OCI-LY3 (cell line): ENCODE results near the gene FGR.

Experiments used
- EZH2phosphoT487 ChIP-seq: fragments of 200-600 bp; shearing (Covaris generic); IDR thresholded peaks from 2 replicates; pipeline ENCODE4 v1.6.1; 2018; ENCODE audit warnings: antibody characterized with exemption, mixed run types, low read depth
- TF ChIP-seq, protein P1 (sequence below): fragments of 200-600, 300-600 bp; sonication (generic); IDR thresholded peaks from 2 replicates; pipeline ENCODE4 v1.5.1; 2014; ENCODE audit warnings: antibody characterized with exemption, low read length, low read depth

- TF ChIP-seq, protein P1, sequence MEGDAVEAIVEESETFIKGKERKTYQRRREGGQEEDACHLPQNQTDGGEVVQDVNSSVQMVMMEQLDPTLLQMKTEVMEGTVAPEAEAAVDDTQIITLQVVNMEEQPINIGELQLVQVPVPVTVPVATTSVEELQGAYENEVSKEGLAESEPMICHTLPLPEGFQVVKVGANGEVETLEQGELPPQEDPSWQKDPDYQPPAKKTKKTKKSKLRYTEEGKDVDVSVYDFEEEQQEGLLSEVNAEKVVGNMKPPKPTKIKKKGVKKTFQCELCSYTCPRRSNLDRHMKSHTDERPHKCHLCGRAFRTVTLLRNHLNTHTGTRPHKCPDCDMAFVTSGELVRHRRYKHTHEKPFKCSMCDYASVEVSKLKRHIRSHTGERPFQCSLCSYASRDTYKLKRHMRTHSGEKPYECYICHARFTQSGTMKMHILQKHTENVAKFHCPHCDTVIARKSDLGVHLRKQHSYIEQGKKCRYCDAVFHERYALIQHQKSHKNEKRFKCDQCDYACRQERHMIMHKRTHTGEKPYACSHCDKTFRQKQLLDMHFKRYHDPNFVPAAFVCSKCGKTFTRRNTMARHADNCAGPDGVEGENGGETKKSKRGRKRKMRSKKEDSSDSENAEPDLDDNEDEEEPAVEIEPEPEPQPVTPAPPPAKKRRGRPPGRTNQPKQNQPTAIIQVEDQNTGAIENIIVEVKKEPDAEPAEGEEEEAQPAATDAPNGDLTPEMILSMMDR, result peak; percentile 47
- no peak for TF ChIP-seq EZH2phosphoT487
Observed at GRCh38 chr1:27668808-27669723, 34.1 kb upstream of the FGR start.
